Mucosa of rectum (tissue), 2 donors: Measurements from ENCODE around the gene ZC3H18.

Experiments
- H3K27ac ChIP-seq, 2 donors: one replicate each; pipeline ENCODE4 v1.7.0; 2013; ENCODE audit warnings: inconsistent platforms in 2 of 2, low read depth in 2 of 2, low read length in 2 of 2
- H3K27me3 ChIP-seq, 2 donors: one replicate each; pipeline ENCODE4 v1.7.0; 2013; ENCODE audit warnings: low read length in 2 of 2; ENCODE audit not compliant: control insufficient read depth in 2 of 2, insufficient read depth in 2 of 2
- H3K36me3 ChIP-seq, 2 donors: one replicate each; pipeline ENCODE4 v1.7.0; 2013; ENCODE audit warnings: low read length in 2 of 2; ENCODE audit not compliant: control insufficient read depth in 2 of 2, insufficient read depth in 2 of 2
- H3K4me1 ChIP-seq, 2 donors: one replicate each; pipeline ENCODE4 v1.7.0; 2013; ENCODE audit warnings: low read length in 2 of 2, mild to moderate bottlenecking in 1 of 2; ENCODE audit not compliant: control insufficient read depth in 2 of 2, insufficient read depth in 2 of 2
- H3K4me3 ChIP-seq, 2 donors: one replicate each; pipeline ENCODE4 v1.7.0; 2013; ENCODE audit warnings: low read length in 2 of 2
- H3K9ac ChIP-seq, 2 donors: one replicate each; pipeline ENCODE4 v1.7.0; 2013; ENCODE audit warnings: low read length in 2 of 2, low read depth in 1 of 2, mild to moderate bottlenecking in 1 of 2
- H3K9me3 ChIP-seq, 2 donors: one replicate each; pipeline ENCODE4 v1.7.0; 2013; ENCODE audit warnings: low read length in 2 of 2; ENCODE audit not compliant: control insufficient read depth in 2 of 2
- donor health status: healthy.
- donor health status: Normal muscosa, but diverticular disease.

The ZC3H18 gene

DNA sequence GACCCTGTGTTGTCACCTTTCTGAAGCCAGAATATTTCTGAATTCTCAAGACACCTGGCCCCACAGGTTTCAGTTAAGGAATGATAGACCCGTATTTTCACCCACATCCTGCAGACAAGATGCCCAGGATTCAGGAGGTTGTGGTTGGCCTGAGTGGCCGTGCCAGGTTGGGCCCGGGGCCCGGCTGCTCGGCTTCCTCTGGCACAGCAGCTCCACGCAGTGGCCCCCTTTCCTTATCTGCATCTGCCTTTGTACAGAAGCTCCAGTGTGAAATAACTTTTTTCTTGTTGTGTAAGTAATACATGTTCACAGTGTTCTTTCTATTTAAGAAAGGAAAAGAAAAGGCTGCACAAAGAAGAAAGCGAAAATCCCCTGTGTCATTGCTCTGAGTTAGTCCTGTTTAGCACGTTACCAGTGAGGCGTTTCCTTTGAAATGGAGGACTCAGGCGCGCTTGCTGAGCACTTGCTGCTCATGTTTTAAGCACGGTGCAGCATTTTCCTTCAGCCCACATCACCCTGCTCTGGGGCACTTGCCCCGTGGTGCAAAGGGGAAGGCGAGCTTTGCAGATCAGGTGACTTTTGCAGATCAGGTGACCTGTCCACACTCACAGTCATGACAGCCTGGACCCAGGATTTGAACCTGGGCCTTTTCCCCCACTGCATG, 12.8 kb downstream of the ZC3H18 start:
- H3K9ac ChIP-seq = no peak overlapping the region

DNA sequence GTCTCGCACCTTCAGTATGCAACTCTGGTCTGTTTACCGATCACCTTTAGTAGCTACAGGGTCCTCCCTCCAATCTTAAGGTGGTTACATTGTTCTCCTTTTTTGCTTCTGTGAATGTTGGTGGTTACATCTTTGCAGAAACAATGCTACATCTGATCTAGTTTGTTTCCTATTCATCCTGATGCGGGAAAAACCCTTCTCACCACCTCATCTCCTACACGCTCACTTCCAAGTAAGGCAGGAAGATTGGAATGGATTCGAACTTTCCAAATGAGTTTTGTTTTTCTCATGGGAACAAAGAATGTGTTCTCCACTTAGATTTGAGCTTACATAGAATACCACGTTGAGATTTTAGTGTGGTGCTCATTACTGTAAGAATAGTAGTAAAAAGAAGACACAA, 14.5 kb downstream of the ZC3H18 start:
- H3K36me3 ChIP-seq = peaks cover 46 to 55% of the 10 kb centered on the region in 2 donors
- H3K4me1 ChIP-seq = no peaks in the 10 kb centered on the region
- H3K9ac ChIP-seq = no peak overlapping the region
- H3K27me3 ChIP-seq = no peaks in the 10 kb centered on the region
- H3K9me3 ChIP-seq = no peaks in the 10 kb centered on the region
- no peak overlapping the region for H3K27ac ChIP-seq
- no peak overlapping the region for H3K4me3 ChIP-seq

More for the DNA sequence above, 12.8 kb downstream of the ZC3H18 start:
- Histone ChIP-seq H3K36me3 (peaks cover 39 to 55% of the 10 kb centered on the region in 2 donors), H3K9me3 (no peaks in the 10 kb centered on the region), H3K4me3 (no peak overlapping the region), H3K27ac (no peak overlapping the region), H3K27me3 (no peaks in the 10 kb centered on the region), H3K4me1 (no peaks in the 10 kb centered on the region)

GRCh38 chr16:88585269-88585668, 15.1 kb downstream of the ZC3H18 start:
- Histone ChIP-seq H3K27me3 (no peaks in the 10 kb centered on the region), H3K4me1 (no peaks in the 10 kb centered on the region), H3K36me3 (peaks cover 45 to 60% of the 10 kb centered on the region in 2 donors), H3K4me3 (no peak overlapping the region), H3K9ac (no peak overlapping the region), H3K27ac (no peak overlapping the region), H3K9me3 (no peaks in the 10 kb centered on the region)

- H3K9ac ChIP-seq = no peak overlapping the region
Observed at GRCh38 chr16:88585927-88586581, 15.9 kb downstream of the ZC3H18 start.

DNA sequence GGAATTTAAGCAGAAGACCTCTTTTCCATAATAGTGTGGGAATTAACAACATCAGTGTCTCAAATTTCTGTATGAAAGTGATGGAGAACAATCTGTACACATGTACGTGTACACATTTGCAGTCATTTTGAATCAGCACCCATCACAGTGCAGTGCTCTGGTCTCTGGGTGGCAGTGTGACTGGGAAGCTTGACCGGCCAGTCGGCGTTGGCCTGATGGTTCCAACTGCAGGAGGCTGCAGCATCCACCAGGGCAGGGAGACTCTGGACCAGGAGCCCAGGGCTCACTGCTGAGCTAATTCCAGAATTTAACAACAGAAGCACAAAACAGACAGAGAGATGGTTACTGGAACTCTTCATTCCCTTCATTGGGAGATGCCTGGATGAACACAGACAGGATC, 17.9 kb downstream of the ZC3H18 start:
- H3K27me3 ChIP-seq = no peaks in the 10 kb centered on the region
- no peak overlapping the region for H3K9ac ChIP-seq
- no peak overlapping the region for H3K4me3 ChIP-seq
- peaks cover 31 to 61% of the 10 kb centered on the region in 2 donors for H3K36me3 ChIP-seq
- H3K27ac ChIP-seq = no peak overlapping the region
- no peaks in the 10 kb centered on the region for H3K9me3 ChIP-seq
- peaks cover 0 to 4% of the 10 kb centered on the region in 2 donors for H3K4me1 ChIP-seq

More at GRCh38 chr16:88585927-88586581, 15.9 kb downstream of the ZC3H18 start:
- no peak overlapping the region for H3K27ac ChIP-seq
- H3K4me1 ChIP-seq = no peaks in the 10 kb centered on the region
- no peaks in the 10 kb centered on the region for H3K27me3 ChIP-seq
- peaks cover 41 to 57% of the 10 kb centered on the region in 2 donors for H3K36me3 ChIP-seq
- H3K4me3 ChIP-seq = no peak overlapping the region
- H3K9me3 ChIP-seq = no peaks in the 10 kb centered on the region

DNA sequence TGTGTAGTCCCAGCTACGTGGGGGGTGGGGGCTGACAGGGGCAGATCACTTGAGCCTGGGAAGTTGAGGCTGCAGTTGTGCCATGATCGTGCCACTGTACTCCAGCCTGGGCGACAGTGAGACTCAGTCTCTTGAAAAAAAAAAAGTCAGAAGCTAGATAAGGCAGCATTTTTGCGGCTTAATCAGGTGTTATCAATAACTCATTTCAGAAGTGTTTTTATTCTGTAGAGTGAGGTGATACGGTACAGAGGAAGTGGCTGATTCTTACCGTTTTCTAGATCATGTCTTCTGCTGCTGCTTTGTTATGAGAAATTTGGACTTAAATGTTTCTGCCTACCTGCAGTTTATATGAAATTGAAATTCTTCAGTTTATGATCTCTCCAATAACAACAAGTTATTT, 18.6 kb downstream of the ZC3H18 start:
- H3K4me3 ChIP-seq = no peak overlapping the region
- no peaks in the 10 kb centered on the region for H3K9me3 ChIP-seq
- no peak overlapping the region for H3K9ac ChIP-seq
- H3K36me3 ChIP-seq = peaks cover 33 to 57% of the 10 kb centered on the region in 2 donors
- H3K4me1 ChIP-seq = peaks cover 0 to 4% of the 10 kb centered on the region in 2 donors
- H3K27me3 ChIP-seq = no peaks in the 10 kb centered on the region
- H3K27ac ChIP-seq = no peak overlapping the region

GRCh38 chr16:88589441-88589840, 19.2 kb downstream of the ZC3H18 start:
- Histone ChIP-seq H3K4me3 (no peak overlapping the region), H3K9me3 (no peaks in the 10 kb centered on the region), H3K27me3 (no peaks in the 10 kb centered on the region), H3K36me3 (peaks cover 35 to 57% of the 10 kb centered on the region in 2 donors), H3K27ac (no peak overlapping the region), H3K9ac (no peak overlapping the region), H3K4me1 (peaks cover 0 to 4% of the 10 kb centered on the region in 2 donors)

- Histone ChIP-seq H3K9me3 (no peaks in the 10 kb centered on the region), H3K36me3 (peaks cover 29 to 46% of the 10 kb centered on the region in 2 donors), H3K9ac (no peak overlapping the region), H3K4me3 (no peak overlapping the region), H3K4me1 (peaks cover 0 to 4% of the 10 kb centered on the region in 2 donors), H3K27me3 (no peaks in the 10 kb centered on the region), H3K27ac (no peak overlapping the region)
Observed at GRCh38 chr16:88591577-88592021, 21.4 kb downstream of the ZC3H18 start.

GRCh38 chr16:88593061-88593460, 22.9 kb downstream of the ZC3H18 start:
- Histone ChIP-seq H3K27me3 (no peaks in the 10 kb centered on the region), H3K36me3 (peaks cover 23 to 33% of the 10 kb centered on the region in 2 donors), H3K9me3 (no peaks in the 10 kb centered on the region), H3K9ac (no peak overlapping the region), H3K4me1 (peaks cover 0 to 4% of the 10 kb centered on the region in 2 donors), H3K4me3 (no peak overlapping the region), H3K27ac (no peak overlapping the region)

DNA sequence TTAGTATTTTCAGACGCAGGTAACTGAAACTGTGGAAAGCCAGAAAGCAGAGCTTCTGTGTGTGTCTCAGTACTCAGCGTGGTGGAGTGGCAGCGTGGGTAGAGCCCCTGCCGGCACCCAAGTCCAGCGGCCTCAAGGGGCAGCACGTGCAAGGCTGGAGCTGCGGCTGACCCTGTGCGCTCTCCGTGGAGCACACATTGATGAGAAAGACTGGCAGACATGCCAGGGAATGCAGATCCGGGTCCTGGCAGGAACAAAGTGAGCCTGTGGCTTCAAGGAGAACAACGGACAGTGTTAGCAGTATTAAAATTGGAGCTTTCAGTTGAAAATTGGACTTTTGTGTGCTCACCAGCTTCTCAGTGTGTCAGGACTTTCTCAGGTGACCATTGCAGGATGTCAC, 23.3 kb downstream of the ZC3H18 start:
- no peak overlapping the region for H3K4me3 ChIP-seq
- no peaks in the 10 kb centered on the region for H3K9me3 ChIP-seq
- no peaks in the 10 kb centered on the region for H3K27me3 ChIP-seq
- peaks cover 24 to 33% of the 10 kb centered on the region in 2 donors for H3K36me3 ChIP-seq
- no peak overlapping the region for H3K9ac ChIP-seq
- peaks cover 0 to 6% of the 10 kb centered on the region in 2 donors for H3K4me1 ChIP-seq
- H3K27ac ChIP-seq = no peak overlapping the region
